Measurements from ENCODE around the gene MS4A6E. TPM values are rescaled to one million over a fixed set of nuclear protein-coding genes. Genes with fewer than 3 reads are reported as not detected.

Gene MS4A6E
- total RNA-seq, 1 donor from 2014 or later: not detected

DNA sequence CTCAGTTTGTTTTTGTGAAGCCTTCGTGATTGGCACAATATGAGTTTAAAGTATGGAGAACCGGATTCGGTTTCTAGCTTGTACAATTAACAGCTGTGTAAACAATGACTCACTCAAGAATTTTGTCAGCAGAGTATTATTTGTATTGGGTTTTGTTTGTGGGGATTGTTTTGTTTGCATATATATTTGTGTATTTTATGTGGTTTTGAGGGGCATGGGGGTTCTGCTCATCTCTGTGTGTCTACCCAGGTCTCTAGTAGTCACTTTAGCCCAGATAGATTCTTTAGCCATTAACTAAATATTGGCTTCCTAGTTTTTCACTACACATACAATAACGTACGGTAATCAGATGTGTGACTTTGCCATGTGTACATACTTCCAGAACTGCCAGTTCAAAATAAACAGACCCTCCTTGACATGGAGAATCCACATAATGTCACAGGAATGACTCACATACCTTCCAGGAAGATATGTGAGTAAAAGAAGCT, 43.8 kb downstream of the MS4A6E start:
- Histone ChIP-seq H3K4me1 (ENCODE audit: control insufficient read depth in 3 of 3, insufficient read depth in 3 of 3, low read length in 3 of 3) (no peaks in the 10 kb centered on the region), H3K9ac (ENCODE audit: low read depth in 1 of 3, low read length in 3 of 3) (no peak overlapping the region), H3K27me3 (ENCODE audit: control insufficient read depth in 3 of 3, insufficient read depth in 3 of 3, low read length in 3 of 3) (no peaks in the 10 kb centered on the region), H3K4me3 (ENCODE audit: low read length in 3 of 3) (no peak overlapping the region), H3K9me3 (ENCODE audit: control insufficient read depth in 3 of 3, low read length in 3 of 3) (no peaks in the 10 kb centered on the region), H3K36me3 (ENCODE audit: control insufficient read depth in 3 of 3, insufficient read depth in 3 of 3, low read length in 3 of 3) (no peaks in the 10 kb centered on the region), H3K27ac (ENCODE audit: low read depth, low read length) (no peak overlapping the region)

GRCh38 chr11:60371386-60371785, 44.3 kb downstream of the MS4A6E start:
- no peaks in the 10 kb centered on the region for H3K27me3 ChIP-seq (ENCODE audit: control insufficient read depth in 3 of 3, insufficient read depth in 3 of 3, low read length in 3 of 3)
- H3K4me1 ChIP-seq (ENCODE audit: control insufficient read depth in 3 of 3, insufficient read depth in 3 of 3, low read length in 3 of 3): no peaks in the 10 kb centered on the region
- H3K9me3 ChIP-seq (ENCODE audit: control insufficient read depth in 3 of 3, low read length in 3 of 3): no peaks in the 10 kb centered on the region
- H3K4me3 ChIP-seq (ENCODE audit: low read length in 3 of 3): no peak overlapping the region
- no peak overlapping the region for H3K9ac ChIP-seq (ENCODE audit: low read depth in 1 of 3, low read length in 3 of 3)
- H3K36me3 ChIP-seq (ENCODE audit: control insufficient read depth in 3 of 3, insufficient read depth in 3 of 3, low read length in 3 of 3): no peaks in the 10 kb centered on the region
- no peak overlapping the region for H3K27ac ChIP-seq (ENCODE audit: low read depth, low read length)

DNA sequence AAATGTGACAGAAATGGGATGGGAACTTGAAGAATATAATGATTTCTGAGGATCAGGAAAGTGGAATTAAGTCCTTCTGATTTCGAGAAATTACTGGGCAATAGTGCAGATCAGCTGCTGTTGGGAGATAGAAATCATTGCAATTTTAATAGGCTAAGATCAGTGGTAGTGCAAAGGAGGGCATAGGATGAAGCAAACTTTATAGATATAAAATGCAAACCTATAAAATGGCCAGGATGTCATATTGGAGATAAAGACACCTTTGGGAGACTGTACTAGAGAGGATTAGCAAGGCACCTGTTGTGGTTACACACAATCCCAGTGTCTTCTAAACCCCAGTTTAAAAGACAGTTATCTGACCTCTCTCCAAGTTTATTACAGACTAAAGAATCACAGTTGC, 44.8 kb downstream of the MS4A6E start:
- Histone ChIP-seq H3K4me3 (ENCODE audit: low read length in 3 of 3) (no peak overlapping the region), H3K9me3 (ENCODE audit: control insufficient read depth in 3 of 3, low read length in 3 of 3) (no peaks in the 10 kb centered on the region), H3K36me3 (ENCODE audit: control insufficient read depth in 3 of 3, insufficient read depth in 3 of 3, low read length in 3 of 3) (no peaks in the 10 kb centered on the region), H3K4me1 (ENCODE audit: control insufficient read depth in 3 of 3, insufficient read depth in 3 of 3, low read length in 3 of 3) (no peaks in the 10 kb centered on the region), H3K9ac (ENCODE audit: low read depth in 1 of 3, low read length in 3 of 3) (no peak overlapping the region), H3K27me3 (ENCODE audit: control insufficient read depth in 3 of 3, insufficient read depth in 3 of 3, low read length in 3 of 3) (no peaks in the 10 kb centered on the region), H3K27ac (ENCODE audit: low read depth, low read length) (no peak overlapping the region)

GRCh38 chr11:60372767-60373166, 45.7 kb downstream of the MS4A6E start:
- no peaks in the 10 kb centered on the region for H3K4me1 ChIP-seq (ENCODE audit: control insufficient read depth in 3 of 3, insufficient read depth in 3 of 3, low read length in 3 of 3)
- no peaks in the 10 kb centered on the region for H3K9me3 ChIP-seq (ENCODE audit: control insufficient read depth in 3 of 3, low read length in 3 of 3)
- H3K9ac ChIP-seq (ENCODE audit: low read depth in 1 of 3, low read length in 3 of 3): no peak overlapping the region
- no peak overlapping the region for H3K27ac ChIP-seq (ENCODE audit: low read depth, low read length)
- H3K36me3 ChIP-seq (ENCODE audit: control insufficient read depth in 3 of 3, insufficient read depth in 3 of 3, low read length in 3 of 3): no peaks in the 10 kb centered on the region
- no peaks in the 10 kb centered on the region for H3K27me3 ChIP-seq (ENCODE audit: control insufficient read depth in 3 of 3, insufficient read depth in 3 of 3, low read length in 3 of 3)
- H3K4me3 ChIP-seq (ENCODE audit: low read length in 3 of 3): no peak overlapping the region

- H3K27ac ChIP-seq (ENCODE audit: low read depth, low read length): no peak overlapping the region
- no peaks in the 10 kb centered on the region for H3K9me3 ChIP-seq (ENCODE audit: control insufficient read depth in 3 of 3, low read length in 3 of 3)
- H3K36me3 ChIP-seq (ENCODE audit: control insufficient read depth in 3 of 3, insufficient read depth in 3 of 3, low read length in 3 of 3): no peaks in the 10 kb centered on the region
- H3K4me3 ChIP-seq (ENCODE audit: low read length in 3 of 3): no peak overlapping the region
- H3K27me3 ChIP-seq (ENCODE audit: control insufficient read depth in 3 of 3, insufficient read depth in 3 of 3, low read length in 3 of 3): no peaks in the 10 kb centered on the region
- no peak overlapping the region for H3K9ac ChIP-seq (ENCODE audit: low read depth in 1 of 3, low read length in 3 of 3)
- H3K4me1 ChIP-seq (ENCODE audit: control insufficient read depth in 3 of 3, insufficient read depth in 3 of 3, low read length in 3 of 3): no peaks in the 10 kb centered on the region
Measured at GRCh38 chr11:60375316-60375715, 48.3 kb downstream of the MS4A6E start.

DNA sequence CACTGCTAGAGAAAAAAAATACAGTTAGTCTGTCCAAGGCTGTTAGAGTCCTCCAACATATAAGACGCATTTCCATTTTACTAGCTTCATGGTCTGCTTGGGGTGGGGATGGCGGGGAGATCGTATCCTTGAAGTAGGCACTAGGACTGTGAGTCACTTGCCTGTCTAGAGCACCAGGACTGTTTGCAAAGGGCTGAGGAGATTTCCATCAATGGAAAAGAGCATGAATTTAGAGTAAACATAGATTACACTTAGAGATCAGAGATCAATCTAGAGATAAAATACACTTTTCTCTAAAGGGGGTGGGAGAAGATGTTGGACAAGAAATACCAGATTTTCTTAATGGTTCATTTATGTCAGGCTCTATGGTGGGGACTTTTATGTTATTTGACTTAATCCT, 49.5 kb downstream of the MS4A6E start:
- Histone ChIP-seq H3K36me3 (ENCODE audit: control insufficient read depth in 3 of 3, insufficient read depth in 3 of 3, low read length in 3 of 3) (no peaks in the 10 kb centered on the region), H3K9me3 (ENCODE audit: control insufficient read depth in 3 of 3, low read length in 3 of 3) (no peaks in the 10 kb centered on the region), H3K27ac (ENCODE audit: low read depth, low read length) (no peak overlapping the region), H3K4me1 (ENCODE audit: control insufficient read depth in 3 of 3, insufficient read depth in 3 of 3, low read length in 3 of 3) (no peaks in the 10 kb centered on the region), H3K4me3 (ENCODE audit: low read length in 3 of 3) (no peak overlapping the region), H3K9ac (ENCODE audit: low read depth in 1 of 3, low read length in 3 of 3) (no peak overlapping the region), H3K27me3 (ENCODE audit: control insufficient read depth in 3 of 3, insufficient read depth in 3 of 3, low read length in 3 of 3) (no peaks in the 10 kb centered on the region)

- H3K4me1 ChIP-seq (ENCODE audit: control insufficient read depth in 3 of 3, insufficient read depth in 3 of 3, low read length in 3 of 3): no peaks in the 10 kb centered on the region
- H3K36me3 ChIP-seq (ENCODE audit: control insufficient read depth in 3 of 3, insufficient read depth in 3 of 3, low read length in 3 of 3): no peaks in the 10 kb centered on the region
- H3K9ac ChIP-seq (ENCODE audit: low read depth in 1 of 3, low read length in 3 of 3): no peak overlapping the region
- H3K4me3 ChIP-seq (ENCODE audit: low read length in 3 of 3): no peak overlapping the region
- H3K27me3 ChIP-seq (ENCODE audit: control insufficient read depth in 3 of 3, insufficient read depth in 3 of 3, low read length in 3 of 3): no peaks in the 10 kb centered on the region
- no peaks in the 10 kb centered on the region for H3K9me3 ChIP-seq (ENCODE audit: control insufficient read depth in 3 of 3, low read length in 3 of 3)
- peak overlapping the region; percentile 25 for H3K27ac ChIP-seq (ENCODE audit: low read depth, low read length)
Measured at GRCh38 chr11:60377401-60378136, 50.5 kb downstream of the MS4A6E start.

- Histone ChIP-seq H3K9ac (ENCODE audit: low read depth in 1 of 3, low read length in 3 of 3) (no peak within 1 kb of the TSS), H3K36me3 (ENCODE audit: control insufficient read depth in 3 of 3, insufficient read depth in 3 of 3, low read length in 3 of 3) (no peaks in the 10 kb centered on the region), H3K4me1 (ENCODE audit: control insufficient read depth in 3 of 3, insufficient read depth in 3 of 3, low read length in 3 of 3) (no peaks in the 10 kb centered on the region), H3K27me3 (ENCODE audit: control insufficient read depth in 3 of 3, insufficient read depth in 3 of 3, low read length in 3 of 3) (no peaks in the 10 kb centered on the region), H3K9me3 (ENCODE audit: control insufficient read depth in 3 of 3, low read length in 3 of 3) (no peaks in the 10 kb centered on the region), H3K4me3 (ENCODE audit: low read length in 3 of 3) (peak within 1 kb of the TSS in 1 of 3 donors; percentile 55), H3K27ac (ENCODE audit: low read depth, low read length) (peak within 1 kb of the TSS; percentile 51)
Measured at GRCh38 chr11:60378354-60378753, 51.3 kb downstream of the MS4A6E start, which contains the start of gene MS4A7. Gene MS4A7 (plus strand): TSS chr11:60378532. CDS start chr11:60383142, 4,610 bp downstream.

DNA sequence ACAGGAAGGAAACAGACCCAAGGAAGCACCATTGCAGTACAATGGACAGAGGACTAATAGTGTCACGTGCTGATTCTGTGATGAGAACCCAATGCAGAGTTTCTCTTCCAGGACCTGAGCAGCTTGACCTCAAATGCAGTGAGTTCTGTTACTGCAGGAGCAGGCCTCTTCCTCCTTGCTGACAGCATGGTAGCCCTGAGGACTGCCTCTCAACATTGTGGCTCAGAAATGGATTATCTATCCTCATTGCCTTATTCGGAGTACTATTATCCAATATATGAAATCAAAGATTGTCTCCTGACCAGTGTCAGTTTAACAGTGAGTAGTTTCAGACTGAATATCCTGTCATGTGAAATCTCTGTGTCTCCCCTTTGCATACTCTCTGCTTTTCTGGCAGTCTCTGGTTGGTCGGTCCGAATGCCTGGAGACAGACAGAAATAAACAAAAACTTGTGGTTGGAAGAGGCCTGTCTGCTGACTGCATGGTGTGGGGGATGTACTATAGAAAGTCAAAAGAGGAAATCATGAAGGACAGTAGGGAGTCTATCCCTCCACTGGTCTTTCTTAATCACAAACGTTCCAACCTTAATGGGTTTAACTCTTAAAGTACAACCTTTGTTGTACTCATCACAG, 62.3 kb downstream of the MS4A6E start:
- no peaks in the 10 kb centered on the region for H3K9me3 ChIP-seq (ENCODE audit: control insufficient read depth in 3 of 3, low read length in 3 of 3)
- no peaks in the 10 kb centered on the region for H3K36me3 ChIP-seq (ENCODE audit: control insufficient read depth in 3 of 3, insufficient read depth in 3 of 3, low read length in 3 of 3)
- H3K27me3 ChIP-seq (ENCODE audit: control insufficient read depth in 3 of 3, insufficient read depth in 3 of 3, low read length in 3 of 3): no peaks in the 10 kb centered on the region
- no peak overlapping the region for H3K9ac ChIP-seq (ENCODE audit: low read depth in 1 of 3, low read length in 3 of 3)
- H3K4me1 ChIP-seq (ENCODE audit: control insufficient read depth in 3 of 3, insufficient read depth in 3 of 3, low read length in 3 of 3): no peaks in the 10 kb centered on the region
- H3K27ac ChIP-seq (ENCODE audit: low read depth, low read length): peak overlapping the region; percentile 42
- no peak overlapping the region for H3K4me3 ChIP-seq (ENCODE audit: low read length in 3 of 3)

DNA sequence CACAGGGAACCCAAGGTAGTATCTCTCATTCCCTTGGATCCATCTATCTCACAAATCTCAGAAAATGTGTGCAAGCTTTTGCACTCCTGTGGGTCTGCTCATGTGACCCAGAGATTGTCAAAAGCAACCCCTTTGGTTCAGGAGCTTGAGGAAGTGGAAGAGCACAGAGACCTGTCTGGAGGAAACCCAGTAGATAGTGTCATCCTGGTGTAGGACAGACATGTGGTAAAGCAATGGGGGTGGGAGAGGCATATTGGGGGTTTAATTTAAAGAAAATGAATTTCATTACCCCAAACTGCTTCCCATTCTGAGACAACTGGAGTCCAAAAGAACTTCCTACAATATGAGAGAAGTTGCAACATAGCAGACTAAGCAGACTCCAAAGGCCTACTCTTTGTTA, 63.4 kb downstream of the MS4A6E start:
- no peaks in the 10 kb centered on the region for H3K27me3 ChIP-seq (ENCODE audit: control insufficient read depth in 3 of 3, insufficient read depth in 3 of 3, low read length in 3 of 3)
- H3K4me1 ChIP-seq (ENCODE audit: control insufficient read depth in 3 of 3, insufficient read depth in 3 of 3, low read length in 3 of 3): no peaks in the 10 kb centered on the region
- H3K9me3 ChIP-seq (ENCODE audit: control insufficient read depth in 3 of 3, low read length in 3 of 3): no peaks in the 10 kb centered on the region
- H3K27ac ChIP-seq (ENCODE audit: low read depth, low read length): no peak overlapping the region
- H3K4me3 ChIP-seq (ENCODE audit: low read length in 3 of 3): no peak overlapping the region
- no peak overlapping the region for H3K9ac ChIP-seq (ENCODE audit: low read depth in 1 of 3, low read length in 3 of 3)
- H3K36me3 ChIP-seq (ENCODE audit: control insufficient read depth in 3 of 3, insufficient read depth in 3 of 3, low read length in 3 of 3): no peaks in the 10 kb centered on the region
